GM19455 (cell line): Measurements from ENCODE around the gene KCNA4.
"Not testable (repeated sequence)": the region's sequence is repeated elsewhere in the genome, so short reads cannot be mapped to it uniquely, and the experiment has no call there.

Experiments used
- ATAC-seq: cut with Tn5 transposase; IDR thresholded peaks from one replicate; pipeline ENCODE4 v1.9.1; 2021; ENCODE audit not compliant: unreplicated experiment

KCNA4 gene

DNA sequence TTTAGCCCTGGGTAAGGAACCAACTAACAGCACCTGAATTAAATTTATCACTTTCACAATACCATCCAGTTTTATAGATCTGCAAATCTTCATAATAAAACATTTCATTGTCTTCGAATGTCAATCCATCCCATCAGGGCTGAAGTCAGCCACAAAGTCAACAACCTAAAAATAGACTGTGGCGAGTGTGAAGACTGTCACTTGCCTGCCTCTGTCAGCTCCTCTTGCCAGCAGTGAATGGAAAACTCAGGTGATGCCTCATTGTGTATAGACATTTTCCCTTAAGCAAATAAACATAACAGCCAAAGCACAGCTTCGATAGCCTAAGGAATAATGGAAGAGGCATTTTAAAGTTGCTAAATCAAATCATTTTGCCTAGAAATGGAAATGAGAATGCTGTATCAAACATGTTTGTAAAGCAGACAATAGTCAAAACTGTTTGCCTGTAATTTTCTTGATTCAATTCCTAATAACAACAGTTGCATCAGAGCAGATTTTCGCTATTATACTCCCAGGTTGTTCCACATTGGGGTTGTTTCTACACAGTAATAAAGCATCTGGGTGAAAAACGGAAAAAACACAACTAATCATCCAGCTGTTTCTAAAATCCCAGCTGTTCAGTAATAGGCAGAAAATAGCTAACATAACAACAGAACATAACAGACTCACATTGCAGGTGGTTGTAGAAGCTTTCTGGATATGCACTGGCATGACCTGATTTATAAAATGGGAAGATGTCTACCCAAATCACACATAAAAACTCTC lies 15.7 kb downstream of the KCNA4 start:
- no peak for ATAC-seq

DNA sequence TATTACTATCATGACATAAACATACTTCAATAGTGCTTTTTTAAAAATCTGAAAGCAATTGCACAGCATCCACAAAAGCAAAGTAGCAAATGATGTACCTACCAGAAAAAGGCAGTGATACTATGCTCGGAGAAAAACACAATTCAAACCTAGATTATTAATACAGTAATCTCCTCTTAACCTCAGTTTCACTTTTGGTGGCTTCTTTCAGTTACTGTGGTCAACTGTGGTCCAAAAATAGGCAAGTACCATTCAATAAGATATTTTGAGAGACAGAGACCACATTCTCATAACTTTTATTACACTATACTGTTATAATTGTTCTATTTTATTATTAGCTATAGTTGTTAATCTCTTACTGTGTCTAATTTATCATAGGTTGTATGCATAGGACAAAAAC lies 20.8 kb downstream of the KCNA4 start:
- peak; percentile 79 for ATAC-seq

- ATAC-seq = no peak
These were observed 27.5 kb downstream of the KCNA4 start for GRCh38 chr11:29989174-29989970.

DNA sequence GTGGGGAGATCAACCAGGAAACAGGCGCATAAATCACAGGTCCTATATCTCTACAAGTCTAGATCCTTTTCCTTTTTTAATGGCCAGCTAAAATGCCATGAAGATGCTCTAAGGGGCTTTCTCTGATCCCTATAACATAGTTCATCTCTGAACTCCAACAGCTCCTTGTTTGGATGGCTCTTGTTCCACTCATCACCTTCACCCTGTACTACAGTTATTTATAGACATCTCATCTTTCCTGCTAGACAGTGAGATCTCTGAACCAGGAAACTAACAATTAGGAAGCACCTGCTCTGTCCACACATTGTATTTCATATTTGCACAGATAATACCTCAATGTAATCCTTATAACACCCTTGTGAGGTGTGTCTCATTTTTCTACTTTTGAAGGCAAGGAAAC lies 31.6 kb downstream of the KCNA4 start:
- ATAC-seq = no peak

DNA sequence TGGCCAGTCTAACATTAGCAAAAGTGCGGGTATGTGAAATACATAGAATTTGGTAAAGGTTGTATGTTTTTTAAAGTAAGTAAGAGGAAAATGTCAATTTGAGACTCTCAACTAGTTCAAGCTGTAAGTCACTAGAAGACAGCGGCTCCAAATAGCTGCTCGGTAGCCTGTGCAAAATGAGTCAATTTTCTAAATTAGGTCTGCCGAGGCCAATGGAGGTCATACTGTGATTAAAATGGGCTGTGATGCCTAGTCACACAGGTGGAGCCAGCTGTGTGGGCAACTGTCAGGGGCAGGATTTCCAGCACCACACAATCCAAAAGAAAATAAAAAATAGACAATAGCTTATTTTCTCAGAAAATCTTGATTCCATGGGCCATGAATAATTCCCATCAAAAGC lies 32.3 kb downstream of the KCNA4 start:
- ATAC-seq = no peak

DNA sequence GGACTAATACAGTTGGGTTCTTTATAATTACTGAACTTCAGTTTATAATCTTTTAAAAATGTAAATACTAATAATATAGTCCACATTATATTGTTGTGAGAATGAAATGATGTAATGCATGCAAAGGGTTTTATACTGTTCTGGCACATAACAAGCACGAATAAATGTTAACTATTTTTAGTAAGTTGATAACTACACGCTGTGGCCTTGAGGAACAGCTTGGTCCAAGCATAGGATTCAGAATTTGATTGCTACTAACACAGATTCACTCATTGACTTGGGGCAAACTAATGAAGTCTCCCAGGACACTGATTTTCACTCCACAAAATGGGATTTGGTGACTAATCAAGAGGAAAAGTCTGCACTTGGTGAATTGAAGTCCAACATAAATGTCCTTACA lies 38.3 kb downstream of the KCNA4 start:
- no peak for ATAC-seq

DNA sequence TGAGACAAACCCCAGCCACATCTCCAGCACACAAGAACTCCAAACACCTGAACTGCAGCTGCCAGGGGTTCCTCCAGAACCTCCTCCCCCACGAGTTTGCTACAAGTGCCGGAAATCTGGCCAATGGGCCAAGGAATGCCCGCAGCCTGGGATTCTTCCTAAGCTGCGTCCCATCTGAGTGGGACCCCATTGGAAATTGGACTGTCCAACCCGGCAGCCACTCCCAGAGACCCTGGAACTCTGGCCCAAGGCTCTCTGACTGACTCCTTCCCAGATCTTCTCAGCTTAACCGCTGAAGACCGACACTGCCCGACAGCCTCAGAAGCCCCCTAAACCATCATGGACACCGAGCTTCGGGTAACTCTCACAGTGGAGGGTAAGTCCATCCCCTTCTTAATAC lies 41.2 kb downstream of the KCNA4 start:
- not testable (repeated sequence) for ATAC-seq

DNA sequence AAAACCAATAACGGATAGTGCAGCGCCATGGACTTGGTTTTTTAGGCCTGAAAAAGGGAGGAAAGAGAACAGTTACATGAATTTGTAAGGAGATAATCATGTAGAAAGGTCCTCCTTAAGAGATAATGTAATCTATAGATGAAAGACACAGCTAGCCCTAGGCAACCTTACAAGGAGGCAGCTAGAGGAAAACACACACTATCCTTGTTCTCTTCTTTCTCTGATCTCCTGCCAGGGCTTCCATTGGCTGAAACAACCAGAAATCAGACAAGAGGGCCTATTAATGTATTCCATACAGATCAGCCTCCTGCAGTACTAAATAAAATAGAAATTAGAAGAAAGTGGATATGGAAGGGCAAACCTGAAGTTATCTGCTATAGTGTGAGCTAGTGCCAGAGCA lies 53.0 kb downstream of the KCNA4 start:
- no peak for ATAC-seq

GRCh38 chr11:29963036-29963435 lies 53.8 kb downstream of the KCNA4 start:
- no peak for ATAC-seq

DNA sequence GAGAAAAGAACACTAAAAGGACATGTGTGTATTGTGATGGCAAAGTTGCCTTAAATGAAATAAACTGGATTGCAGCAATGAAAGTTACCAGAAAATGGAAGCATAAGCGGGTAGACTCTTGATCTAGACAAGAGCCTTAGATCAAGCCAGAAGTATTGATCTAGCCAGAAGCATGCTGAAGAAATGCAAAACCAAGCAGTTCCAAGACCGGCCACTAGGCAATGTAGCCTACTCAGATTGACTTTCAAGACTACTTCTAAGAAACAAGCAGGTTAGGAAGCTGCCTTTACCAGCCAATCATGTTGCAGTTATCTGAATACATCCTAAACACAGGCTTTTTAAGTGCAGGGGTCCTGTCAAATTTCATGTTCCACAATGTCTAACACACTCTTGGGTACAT lies 54.6 kb downstream of the KCNA4 start:
- ATAC-seq = peak; percentile 86
